A673 (cell line): Measurements from ENCODE around the gene MAMDC2.

ENCODE experiments used
- CTCF ChIP-seq: fragments of 300-800, 200-600 bp; sonication (generic); conservative IDR thresholded peaks from 2 replicates; pipeline ENCODE4 v1.5.1; 2017; ENCODE audit warnings: low read depth, mild to moderate bottlenecking, antibody characterized with exemption, low read length, moderate library complexity, mixed read lengths
- EZH2 ChIP-seq: fragments of 200-600 bp; sonication (generic); IDR thresholded peaks from 2 replicates; pipeline ENCODE4 v1.6.1; 2017; ENCODE audit warnings: borderline replicate concordance, low read depth, mild to moderate bottlenecking, mixed read lengths, antibody characterized with exemption, low read length; ENCODE audit not compliant: poor library complexity, severe bottlenecking

- no peak for TF ChIP-seq CTCF
- TF ChIP-seq EZH2 = no peak
Measured at GRCh38 chr9:70147651-70148050, 104.0 kb downstream of the MAMDC2 start.
